AG10803 (cell line): Measurements from ENCODE around the gene ZCCHC12.

Source experiments
- DNase-seq: peaks from one replicate; pipeline ENCODE4 v3.0.0; 2010; ENCODE audit warnings: low read depth
- H3K4me3 ChIP-seq: 2 replicates; pipeline ENCODE4 v1.5.1; 2011; ENCODE audit warnings: mild to moderate bottlenecking, low read length, control low read depth
- CTCF ChIP-seq: conservative IDR thresholded peaks from 2 replicates; pipeline ENCODE4 v1.5.1; 2011; ENCODE audit warnings: mild to moderate bottlenecking, low read length, control low read depth, inconsistent platforms

Gene ZCCHC12

GRCh38 chrX:118855681-118856310, 32.2 kb downstream of the ZCCHC12 start:
- DNase-seq: no peak
- TF ChIP-seq CTCF: no peak
- H3K4me3 ChIP-seq: no peak overlapping the region

GRCh38 chrX:118857006-118857405, 33.4 kb downstream of the ZCCHC12 start:
- H3K4me3 ChIP-seq: no peak overlapping the region
- DNase-seq: no peak
- TF ChIP-seq CTCF: no peak

- no peak overlapping the region for H3K4me3 ChIP-seq
- no peak for DNase-seq
- no peak for TF ChIP-seq CTCF
These were observed 37.7 kb downstream of the ZCCHC12 start for GRCh38 chrX:118861338-118861737.

GRCh38 chrX:118862091-118862490, 38.5 kb downstream of the ZCCHC12 start:
- TF ChIP-seq CTCF: no peak
- DNase-seq: no peak

GRCh38 chrX:118862979-118863378, 39.4 kb downstream of the ZCCHC12 start:
- no peak for TF ChIP-seq CTCF
- H3K4me3 ChIP-seq: no peak overlapping the region
- no peak for DNase-seq

More at GRCh38 chrX:118862091-118862490, 38.5 kb downstream of the ZCCHC12 start:
- H3K4me3 ChIP-seq: no peak overlapping the region

- no peak for TF ChIP-seq CTCF
- no peak overlapping the region for H3K4me3 ChIP-seq
- no peak for DNase-seq
These were observed 40.5 kb downstream of the ZCCHC12 start for GRCh38 chrX:118864063-118864635.

- DNase-seq: no peak
- no peak for TF ChIP-seq CTCF
These were observed 41.6 kb downstream of the ZCCHC12 start for GRCh38 chrX:118865231-118865630.

More at GRCh38 chrX:118865231-118865630, 41.6 kb downstream of the ZCCHC12 start:
- no peak overlapping the region for H3K4me3 ChIP-seq
